NCI-H345 treated with DMSO at 0.1 percent for 48 hours (cell line): ENCODE measurements around the gene ATRN.
A peak's percentile ranks its signal among the peaks of the same experiment; 100 is the strongest.
"Not testable (repeated sequence)": the region's sequence is repeated elsewhere in the genome, so short reads cannot be mapped to it uniquely, and the experiment has no call there.

Experiments used
- DNase-seq: peaks from one replicate; lab custom pipeline; 2025; ENCODE audit not compliant: unreplicated experiment; lab: John Stamatoyannopoulos, UW

The ATRN gene

DNA sequence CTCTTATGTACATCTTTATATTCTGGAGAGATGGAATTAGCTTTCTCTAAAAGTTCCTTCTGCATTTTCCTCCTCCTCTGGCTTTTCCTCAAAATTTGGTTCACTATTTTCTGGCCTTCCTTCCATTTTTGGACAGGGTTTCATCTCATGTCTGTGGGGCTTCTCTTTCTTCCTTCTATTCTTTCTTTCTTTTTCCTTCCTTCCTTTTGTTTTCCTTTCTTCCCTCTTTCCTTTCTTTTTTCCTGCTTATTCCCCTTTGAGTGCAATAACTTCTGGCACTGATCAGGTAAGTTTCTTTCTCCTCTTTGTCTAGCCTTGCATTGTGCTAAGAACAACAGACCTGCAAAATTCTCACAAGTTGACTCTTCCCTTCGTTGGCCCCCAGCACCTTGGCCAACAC, 5.5 kb upstream of the ATRN start:
- no peak for DNase-seq

DNA sequence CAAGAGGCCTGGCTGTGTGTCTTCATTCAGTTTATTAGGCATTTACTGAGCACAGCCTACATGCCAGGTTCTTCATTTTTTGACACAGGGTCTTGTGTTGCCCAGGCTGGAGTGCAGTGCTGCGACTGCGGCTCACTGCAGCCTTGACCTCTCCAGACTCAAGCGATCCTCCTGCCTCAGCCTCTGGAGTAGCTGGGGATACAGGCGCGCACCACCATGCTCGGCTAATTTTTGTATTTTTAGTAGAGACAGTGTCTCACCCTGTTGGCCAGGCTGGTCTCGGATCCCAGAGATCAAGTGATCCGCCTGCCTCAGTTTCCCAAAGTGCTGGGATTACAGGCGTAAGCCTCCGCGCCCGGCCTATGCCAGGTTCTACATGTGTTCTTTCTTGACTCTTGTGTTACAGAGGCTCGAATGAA, 601 bp upstream of the ATRN start:
- no peak for DNase-seq

DNA sequence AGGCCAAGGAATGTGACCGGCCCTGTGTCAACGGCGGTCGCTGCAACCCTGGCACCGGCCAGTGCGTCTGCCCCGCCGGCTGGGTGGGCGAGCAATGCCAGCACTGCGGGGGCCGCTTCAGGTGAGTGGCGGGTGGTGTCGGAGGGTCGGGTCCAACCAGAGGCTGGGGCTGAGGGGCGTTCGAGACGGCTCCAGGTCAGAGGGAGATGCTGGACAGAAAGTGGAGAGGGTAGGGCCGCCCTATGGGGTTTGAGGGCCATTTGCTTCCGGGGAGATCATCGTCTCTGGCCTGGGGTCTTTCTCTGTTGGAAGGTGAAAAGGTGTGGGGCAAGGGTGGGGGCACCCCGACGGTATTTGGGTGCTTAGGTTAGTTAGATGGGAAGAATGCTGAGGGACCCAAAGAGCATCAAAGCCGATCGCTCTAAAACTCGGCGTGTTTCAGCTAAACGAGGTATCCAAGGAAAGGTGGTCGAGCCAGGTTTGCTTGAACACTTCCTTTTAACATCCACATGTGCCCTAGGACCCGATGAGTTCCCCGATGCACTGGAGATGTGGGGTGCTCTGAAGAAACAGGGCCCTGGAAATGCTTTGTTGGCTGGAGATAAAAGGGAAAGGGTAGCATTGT, 691 bp downstream of the ATRN start:
- DNase-seq = no peak

DNA sequence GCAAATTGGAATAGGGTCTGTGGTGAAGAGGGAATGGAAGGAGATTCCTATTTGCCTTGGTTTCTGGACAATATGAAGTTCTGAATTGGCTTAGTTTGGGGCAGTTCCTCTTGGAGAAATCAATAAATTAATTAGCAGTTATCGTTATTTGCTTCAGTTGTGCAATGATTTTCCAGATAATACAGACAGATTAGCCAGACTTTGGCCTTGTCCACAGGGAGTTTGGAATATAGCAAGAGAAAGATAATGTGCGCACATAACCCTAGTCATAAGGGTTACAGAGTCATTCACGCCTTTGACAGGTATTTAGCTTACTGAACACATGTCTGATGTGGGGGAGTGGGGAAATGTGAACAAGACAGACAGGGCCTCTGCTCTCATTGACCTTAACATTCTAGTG, 1.3 kb downstream of the ATRN start:
- DNase-seq = no peak

DNA sequence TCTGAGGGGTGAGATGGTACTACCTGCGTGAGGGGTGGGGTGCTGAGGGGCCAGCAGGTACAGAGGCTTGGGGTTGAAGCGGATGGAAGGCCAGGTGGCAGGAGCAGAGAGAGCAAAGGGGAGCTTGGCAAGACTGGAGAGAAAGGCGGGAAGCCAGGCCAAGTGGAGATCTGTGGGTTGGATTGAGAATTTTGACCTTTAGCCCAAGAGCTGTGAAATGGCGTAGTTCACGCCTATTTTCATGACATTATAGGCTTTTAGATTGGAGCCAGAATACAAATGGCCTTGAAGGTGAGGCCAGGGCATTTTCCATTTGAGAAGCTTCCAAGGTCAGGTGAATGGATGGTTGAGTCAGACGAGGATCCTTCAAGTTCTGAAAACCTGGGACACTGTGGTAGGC, 2.5 kb downstream of the ATRN start:
- no peak for DNase-seq

DNA sequence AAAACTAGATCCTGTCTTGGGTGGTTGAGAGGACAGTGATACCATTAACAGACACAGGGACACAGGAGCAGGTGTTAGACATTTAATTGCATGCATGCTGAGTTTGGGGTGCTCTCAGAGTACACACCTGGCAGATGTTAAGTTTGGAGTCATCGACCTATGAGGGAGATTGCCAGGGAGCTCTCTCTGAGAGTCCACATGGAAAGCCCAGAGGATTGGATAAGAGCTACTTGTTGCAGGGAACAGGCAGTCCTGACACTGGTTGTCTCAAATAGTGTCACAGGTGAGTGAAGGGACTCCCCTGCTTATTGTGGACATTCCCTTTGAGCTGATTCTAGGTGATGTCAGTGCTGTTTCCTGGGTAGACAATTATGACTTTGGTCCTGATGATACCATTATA, 3.1 kb downstream of the ATRN start:
- peak; percentile 23 for DNase-seq

DNA sequence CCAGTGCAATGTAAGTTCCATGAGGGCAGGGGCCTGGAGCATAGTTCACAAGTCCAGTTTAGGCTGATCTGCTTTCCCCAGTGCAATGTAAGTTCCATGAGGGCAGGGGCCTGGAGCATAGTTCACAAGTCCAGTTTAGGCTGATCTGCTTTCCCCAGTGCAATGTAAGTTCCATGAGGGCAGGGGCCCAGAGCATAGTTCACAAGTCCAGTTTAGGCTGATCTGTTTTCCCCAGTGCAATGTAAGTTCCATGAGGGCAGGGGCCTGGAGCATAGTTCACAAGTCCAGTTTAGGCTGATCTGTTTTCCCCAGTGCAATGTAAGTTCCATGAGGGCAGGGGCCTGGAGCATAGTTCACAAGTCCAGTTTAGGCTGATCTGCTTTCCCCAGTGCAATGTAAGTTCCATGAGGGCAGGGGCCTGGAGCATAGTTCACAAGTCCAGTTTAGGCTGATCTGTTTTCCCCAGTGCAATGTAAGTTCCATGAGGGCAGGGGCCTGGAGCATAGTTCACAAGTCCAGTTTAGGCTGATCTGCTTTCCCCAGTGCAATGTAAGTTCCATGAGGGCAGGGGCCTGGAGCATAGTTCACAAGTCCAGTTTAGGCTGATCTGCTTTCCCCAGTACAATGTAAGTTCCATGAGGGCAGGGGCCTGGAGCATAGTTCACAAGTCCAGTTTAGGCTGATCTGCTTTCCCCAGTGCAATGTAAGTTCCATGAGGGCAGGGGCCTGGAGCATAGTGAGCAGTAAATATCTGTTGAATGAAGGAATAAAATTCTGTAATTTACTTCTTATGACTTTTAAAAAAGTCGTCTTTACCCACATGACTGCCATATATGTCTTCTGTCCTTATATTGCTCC, 6.4 kb downstream of the ATRN start:
- DNase-seq = not testable (repeated sequence)

DNA sequence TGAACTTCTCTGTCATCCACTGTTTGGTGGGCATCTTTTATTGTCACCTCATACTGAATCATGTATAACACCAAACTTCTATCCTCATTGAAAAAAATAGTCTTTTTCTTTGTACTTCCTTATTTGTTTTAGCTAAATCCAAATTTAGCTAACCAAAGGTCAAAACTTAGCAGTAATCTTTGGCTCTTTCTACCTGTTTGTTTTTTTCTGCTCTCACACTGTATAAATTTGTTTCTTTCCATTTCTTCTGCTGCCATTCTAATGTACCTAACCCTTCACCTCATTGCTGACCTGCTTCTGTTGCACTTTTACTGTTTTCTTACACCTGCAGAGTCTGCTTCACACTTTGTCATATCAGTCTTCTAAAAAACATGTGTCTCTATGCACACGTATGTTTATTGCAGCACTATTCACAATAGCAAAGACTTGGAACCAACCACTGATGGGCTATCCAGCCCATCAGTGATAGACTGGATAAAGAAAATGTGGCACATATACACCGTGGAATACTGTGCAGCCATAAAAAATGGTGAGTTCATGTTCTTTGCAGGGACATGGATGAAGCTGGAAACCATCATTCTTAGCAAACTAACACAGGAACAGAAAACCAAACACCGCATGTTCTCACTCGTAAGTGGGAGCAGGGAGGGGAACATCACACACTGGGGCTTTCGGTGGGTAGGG, 7.2 kb downstream of the ATRN start:
- no peak for DNase-seq

DNA sequence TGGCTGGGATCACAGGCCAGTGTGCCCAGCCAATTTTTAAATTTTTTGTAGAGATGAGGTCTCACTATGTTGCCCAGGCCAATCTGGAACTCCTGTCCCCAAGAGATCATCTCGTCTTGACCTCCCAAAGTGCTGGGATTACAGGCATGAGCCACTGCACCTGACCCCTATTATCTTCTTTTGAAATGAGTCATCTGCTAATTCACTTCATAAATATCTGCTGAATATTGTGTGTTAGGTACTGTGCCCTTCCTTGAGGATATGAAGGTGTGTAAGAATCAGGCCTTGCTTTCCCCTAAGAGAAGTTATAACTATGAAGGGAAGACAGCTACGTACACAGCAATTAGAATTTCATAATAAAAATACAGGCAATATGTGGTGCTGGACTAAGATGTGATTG, 8.2 kb downstream of the ATRN start:
- no peak for DNase-seq

DNA sequence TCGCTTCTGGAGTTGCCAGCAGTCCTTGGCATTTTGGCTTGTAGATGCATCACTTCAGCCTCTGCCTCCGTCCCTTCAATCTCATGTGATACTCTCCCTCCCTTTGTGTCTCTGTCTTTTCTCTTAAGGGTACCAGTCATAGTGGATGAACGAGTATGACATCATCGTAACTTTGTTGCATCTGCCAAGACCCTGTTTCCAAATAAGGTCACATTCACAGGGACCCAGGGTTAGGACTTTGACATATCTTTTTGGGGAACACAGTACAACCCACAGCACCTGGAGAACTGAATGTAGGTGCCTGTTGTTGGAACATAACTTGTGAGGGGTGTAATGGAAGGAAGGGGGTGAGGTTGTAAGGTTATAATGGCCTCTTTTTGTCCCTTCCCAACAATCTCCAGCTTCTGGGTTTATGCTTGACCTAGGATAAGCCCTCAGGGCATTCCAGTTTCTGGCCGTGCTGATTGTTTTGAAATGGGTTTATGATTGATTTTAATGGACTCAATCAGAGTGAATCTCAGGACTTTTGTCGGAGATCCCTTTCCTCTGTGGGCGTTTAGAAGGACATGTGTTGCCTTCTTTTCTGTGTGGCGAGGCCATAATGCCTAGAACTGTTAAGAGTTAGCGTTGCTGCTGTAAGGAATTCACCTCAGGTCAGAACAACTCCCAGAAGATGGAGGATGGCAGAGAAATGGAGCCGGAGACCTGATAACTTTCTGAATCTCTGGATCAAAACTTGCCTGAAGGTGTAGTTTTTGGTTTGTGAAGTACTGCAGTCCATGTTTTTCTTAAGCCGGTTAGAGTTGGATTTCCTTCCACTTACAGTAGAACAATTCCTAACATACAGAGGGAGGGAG, 9.2 kb downstream of the ATRN start:
- DNase-seq = no peak

DNA sequence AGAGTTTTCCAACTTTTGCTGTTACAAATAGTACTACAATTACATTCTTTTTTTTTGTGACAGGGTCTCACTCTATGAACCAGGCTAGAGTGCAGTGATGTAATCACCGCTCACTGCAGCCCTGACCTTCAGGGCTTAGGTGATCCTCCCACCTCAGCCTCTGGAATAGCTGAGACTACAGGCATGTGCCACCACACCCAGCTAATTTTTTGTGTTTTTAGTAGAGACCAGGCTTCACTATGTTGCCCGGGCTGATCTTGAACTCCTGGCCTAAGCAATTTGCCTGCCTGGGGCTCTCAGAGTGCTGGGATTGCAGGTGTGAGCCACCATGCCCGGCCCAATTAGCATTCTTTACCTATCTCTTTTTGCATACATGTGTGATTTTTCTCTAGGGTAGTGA, 12.5 kb downstream of the ATRN start:
- no peak for DNase-seq

DNA sequence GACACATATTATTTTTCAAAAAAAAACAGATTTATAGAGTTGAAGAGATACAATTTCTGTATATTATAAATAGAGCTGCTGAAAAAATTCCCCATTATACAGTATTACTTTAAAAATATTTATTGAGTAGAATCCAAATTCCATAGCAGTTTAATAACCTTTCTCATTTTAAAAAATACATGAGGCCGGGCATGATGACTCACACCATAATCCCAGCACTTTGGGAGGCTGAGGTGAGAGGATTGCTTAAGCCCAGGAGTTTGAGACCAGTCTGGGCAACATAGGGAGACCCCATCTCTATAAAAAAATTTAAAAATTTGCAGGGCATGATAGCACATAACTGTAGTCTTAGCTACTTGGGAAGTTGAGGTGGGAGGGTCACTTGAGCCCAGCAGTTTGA, 13.0 kb downstream of the ATRN start:
- no peak for DNase-seq

DNA sequence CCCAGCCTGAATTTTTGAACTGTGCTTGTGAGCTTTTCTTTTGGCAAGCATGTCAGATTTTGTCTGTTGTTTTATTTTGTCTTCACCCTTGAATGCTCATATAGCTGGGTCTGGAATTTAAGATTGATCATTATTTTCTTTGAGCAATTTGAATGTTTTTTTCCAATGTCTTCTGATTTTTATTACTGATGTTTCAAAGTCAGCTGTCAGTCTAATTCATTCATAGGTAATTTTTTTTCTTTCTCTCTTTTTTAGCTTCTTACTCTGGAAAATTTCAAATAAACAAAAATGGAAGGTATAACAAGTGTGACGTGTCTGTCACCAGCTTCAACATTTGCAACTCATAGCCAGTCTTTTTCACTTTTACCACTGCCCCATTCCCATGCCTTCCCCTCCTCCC, 15.1 kb downstream of the ATRN start:
- DNase-seq = no peak

DNA sequence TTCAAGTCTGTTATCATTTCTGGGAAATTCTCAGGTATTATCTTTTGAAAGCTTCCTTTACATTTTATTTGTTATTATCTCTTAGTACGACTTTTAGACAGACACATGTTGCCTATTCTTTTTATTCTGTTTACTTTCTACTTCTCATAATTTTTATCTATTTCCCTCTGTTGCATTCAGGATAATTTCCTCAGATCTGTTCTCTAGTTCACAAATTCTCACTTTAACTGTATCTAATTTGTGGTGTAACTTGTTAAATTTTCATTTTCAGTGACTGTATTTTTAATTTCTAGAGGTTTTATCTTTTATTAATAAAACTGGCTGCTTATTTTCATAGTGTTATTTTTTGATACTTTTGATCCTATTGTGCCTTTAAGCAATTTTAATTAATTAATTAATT, 16.0 kb downstream of the ATRN start:
- DNase-seq = no peak

DNA sequence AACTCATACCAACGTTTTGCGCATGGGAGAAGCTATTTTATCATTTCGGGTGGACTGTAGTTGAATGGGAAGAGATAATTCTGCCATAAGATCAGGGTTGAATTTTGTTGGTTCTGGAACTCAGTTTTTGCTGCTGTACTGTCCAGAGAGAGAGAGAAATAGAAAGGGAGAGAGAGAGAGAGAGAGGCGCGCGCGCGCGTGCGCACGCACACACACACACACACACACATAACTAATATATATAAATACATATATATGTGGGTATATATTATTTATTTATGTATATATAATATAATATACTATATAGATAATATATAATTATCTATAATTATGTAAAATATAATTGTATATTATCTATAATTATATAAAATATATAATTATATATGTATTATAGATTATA, 21.9 kb downstream of the ATRN start:
- no peak for DNase-seq

DNA sequence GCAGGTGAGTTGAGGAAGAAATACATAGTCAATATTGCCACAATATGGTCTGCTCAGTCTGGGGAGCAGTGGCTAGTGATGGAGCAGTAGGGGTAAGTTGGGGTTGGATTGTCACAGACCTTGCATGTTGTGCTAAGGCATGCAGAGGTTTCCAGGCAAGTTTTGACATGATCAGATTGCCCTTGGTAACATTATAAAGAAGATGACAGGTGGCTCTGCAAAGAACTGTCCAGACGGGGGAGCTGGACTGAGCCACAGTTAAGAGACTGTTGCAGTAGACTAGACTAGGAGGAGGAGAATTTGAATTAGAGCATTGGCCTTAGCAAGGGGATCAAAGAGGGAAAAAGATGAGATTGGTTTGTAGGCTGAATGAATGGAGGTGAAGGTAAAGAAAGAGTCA, 23.4 kb downstream of the ATRN start:
- no peak for DNase-seq

DNA sequence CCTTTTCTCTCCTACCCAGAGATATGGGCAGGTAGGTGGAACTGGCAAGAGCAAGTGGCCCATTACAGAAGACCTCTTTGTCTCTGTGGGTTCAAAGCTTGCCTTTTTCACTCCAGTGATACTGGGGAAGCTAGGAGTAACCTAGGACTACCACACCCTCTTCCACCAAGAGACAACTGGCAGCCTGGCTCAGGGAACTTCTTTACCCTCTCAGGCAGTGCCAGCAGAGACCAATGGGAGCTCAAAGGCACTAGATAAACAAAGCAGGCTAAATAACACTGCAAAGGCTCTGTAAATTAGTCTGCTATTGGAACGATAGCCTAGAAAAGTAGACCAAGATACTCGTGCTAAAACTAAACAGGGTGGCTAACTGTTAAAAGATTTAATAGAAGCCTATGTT, 32.1 kb downstream of the ATRN start:
- no peak for DNase-seq

DNA sequence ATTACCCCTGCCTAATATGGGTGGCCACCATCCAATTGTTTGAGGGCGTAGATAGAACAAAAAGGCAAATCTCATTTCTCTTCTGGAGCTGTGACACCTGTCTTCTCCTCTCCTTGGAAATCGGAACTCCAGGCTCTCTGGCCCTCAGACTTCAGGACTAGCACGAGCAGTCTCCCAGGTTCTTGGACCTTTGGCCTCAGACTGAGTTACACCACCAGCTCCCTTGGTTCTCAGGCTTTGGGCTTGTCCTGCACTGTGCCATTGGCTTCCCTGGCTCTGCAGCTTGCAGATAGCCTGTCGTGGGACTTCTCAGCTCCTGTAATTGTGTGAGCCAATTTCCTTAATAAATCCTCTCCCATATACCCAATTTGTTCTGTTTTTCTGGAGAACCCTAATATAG, 34.3 kb downstream of the ATRN start:
- no peak for DNase-seq

DNA sequence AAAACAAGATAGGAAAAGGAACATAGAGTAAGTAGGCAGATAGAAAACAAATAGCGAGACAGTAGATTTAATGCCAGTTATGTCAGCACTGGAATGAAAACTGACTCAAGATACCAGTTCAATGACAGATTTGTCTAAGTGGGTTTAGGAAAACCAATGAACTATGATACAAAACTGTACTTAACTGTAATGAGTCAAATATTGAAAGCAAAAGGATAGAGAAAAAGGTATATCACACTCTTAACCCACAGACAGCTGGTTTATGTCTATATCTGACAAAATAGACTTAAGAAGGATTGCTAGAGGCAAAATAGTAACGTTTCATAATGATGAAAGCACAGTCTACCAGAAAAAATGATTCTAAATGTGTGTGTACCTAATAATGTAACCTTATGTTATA, 38.2 kb downstream of the ATRN start:
- no peak for DNase-seq

DNA sequence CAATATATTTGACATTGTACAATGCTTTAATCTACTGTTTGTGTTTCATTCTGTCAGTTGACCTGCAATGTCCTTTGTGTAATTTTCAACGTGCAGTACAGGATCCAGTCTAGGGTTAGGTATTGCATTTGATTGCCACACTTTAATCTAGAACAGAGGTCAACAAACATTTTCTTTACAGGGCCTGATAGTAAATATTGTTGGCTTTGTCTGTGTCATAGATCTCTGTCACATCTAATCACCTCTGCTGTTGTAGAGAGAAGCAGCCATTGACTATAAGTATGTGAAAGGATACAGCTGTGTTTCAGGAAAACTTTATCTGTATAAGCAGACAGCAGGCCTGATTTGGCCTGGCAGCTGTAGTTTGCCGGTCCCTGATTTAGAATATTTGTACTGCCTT, 39.3 kb downstream of the ATRN start:
- DNase-seq = no peak

DNA sequence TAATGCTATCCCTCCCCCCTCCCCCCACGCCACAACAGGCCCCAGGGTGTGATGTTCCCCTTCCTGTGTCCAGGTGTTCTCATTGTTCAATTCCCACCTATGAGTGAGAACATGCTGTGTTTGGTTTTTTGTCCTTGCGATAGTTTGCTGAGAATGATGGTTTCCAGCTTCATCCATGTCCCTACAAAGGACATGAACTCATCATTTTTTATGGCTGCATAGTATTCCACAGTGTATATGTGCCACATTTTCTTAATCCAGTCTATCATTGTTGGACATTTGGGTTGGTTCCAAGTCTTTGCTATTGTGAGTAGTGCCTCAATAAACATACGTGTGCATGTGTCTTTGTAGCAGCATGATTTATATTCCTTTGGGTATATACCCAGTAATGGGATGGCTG, 41.4 kb downstream of the ATRN start:
- not testable (repeated sequence) for DNase-seq
